Adrenal gland (tissue), 12 donors: ENCODE data around the gene JAZF1. TPM values are rescaled to one million over a fixed set of nuclear protein-coding genes. Genes with fewer than 3 reads are reported as not detected.

ENCODE experiments used
- DNase-seq, 7 donors: peaks; one replicate each; pipeline ENCODE4 v3.0.0-alpha.2; 2019 to 2020
- H3K27ac ChIP-seq, 5 donors: fragments of 200-600 bp; sonication (generic) in 4 of 5; 1 replicate in 3 of 5; 2 replicates in 2 of 5; pipeline versions ENCODE4 v1.5.1 to v1.8.0; 2016 to 2020; ENCODE audit warnings: mild to moderate bottlenecking in 1 of 5
- H3K27me3 ChIP-seq: fragments of 200-600 bp; 2 replicates; pipeline ENCODE4 v1.8.0; 2021
- H3K36me3 ChIP-seq, 2 donors: fragments of 200-600 bp; replicated peaks in 1 of 2; 1 replicate in 1 of 2; 2 replicates in 1 of 2; pipeline versions ENCODE4 v1.5.1 to v1.8.0; 2018 to 2022
- H3K4me1 ChIP-seq, 2 donors: fragments of 200-600 bp; replicated peaks in 1 of 2; 1 replicate in 1 of 2; 2 replicates in 1 of 2; pipeline versions ENCODE4 v1.5.1 to v1.8.0; 2018 to 2021
- H3K4me3 ChIP-seq, 4 donors: fragments of 200-600 bp; sonication (generic) in 3 of 4; one replicate each; pipeline ENCODE4 v1.5.1; 2016 to 2018
- H3K9me3 ChIP-seq, 3 donors: fragments of 200-600 bp; sonication (generic) in 1 of 3; replicated peaks in 1 of 3; 1 replicate in 2 of 3; 2 replicates in 1 of 3; pipeline versions ENCODE4 v1.5.1 to v1.8.0; 2016 to 2021
- CTCF ChIP-seq, 6 experiments: fragments of 450-650 bp in 4 of 6; fragments of 200-600 bp in 2 of 6; sonication (generic) in 1 of 6; IDR thresholded peaks; 1 replicate in 5 of 6; 2 replicates in 1 of 6; pipeline versions ENCODE4 v1.5.1 to v1.8.0; 2016 to 2021; ENCODE audit warnings: antibody characterized with exemption in 6 of 6, mild to moderate bottlenecking in 2 of 6, moderate library complexity in 1 of 6
- POLR2A ChIP-seq, 2 donors: fragments of 450-650 bp; IDR thresholded peaks; one replicate each; pipeline ENCODE4 v1.6.1; 2017; ENCODE audit warnings: antibody characterized with exemption in 2 of 2, mild to moderate bottlenecking in 2 of 2, moderate library complexity in 1 of 2
- WGBS, 4 donors: extraction: QIAGEN DNeasy Blood & Tissue Kit in 2 of 4; methylation state at CpG; one replicate each; pipeline versions ENCODE4 v1.1.5 to v1.1.7; 2013 to 2017; 5-methylcytosine and 5-hydroxymethylcytosine counted together
- intact Hi-C, 2 donors: fragments of 100-400 bp; cut with DNase I; formaldehyde crosslinking; loops; one replicate each; pipeline versions ENCODE4 v1.14.1 to v1.15.0; 2022 to 2023
- polyA plus RNA-seq, 3 donors: library from polyadenylated mRNA; stranded (reverse); fragments of 200-250 nt in 2 of 3; fragments of 350-450 nt in 1 of 3; fragmentation: Illumina TruSeq in 1 of 3; extraction: RNeasy Lipid Tissue Mini Kit (QIAGEN cat#74804) in 1 of 3; gene quantifications; one replicate each; pipeline ENCODE4 v1.2.3, GENCODE V29; 2013 to 2014
- total RNA-seq, 9 donors: library from RNA; depleted of rRNA in 4 of 9; stranded (reverse); fragments of >200 nt in 4 of 9; fragments of 120-200 nt in 1 of 9; fragmentation: NEBNext Ultra II Directional in 1 of 9; extraction: Animal tissue kit (Norgen Biotek cat#: 25700) in 1 of 9; gene quantifications; one replicate each; pipeline versions ENCODE4 v1.1.0 to v1.2.4, GENCODE V29; 2013 to 2023
- donor health status: healthy with polysubstance abuse.
- donor health status: Bipolar disorder and iron deficiency.
- donor health status: DM: yes; HTN: yes; CAD: no.
- donor health status: DM: no; HTN: no; CAD: no.
- donor health status: DM: no; HTN: no; CAD: no.
- donor health status: DM: yes; HTN: yes; CAD: no.

The JAZF1 gene
- total and polyA plus RNA-seq, 12 donors: 18.5 to 192 (median 96.3) TPM

GRCh38 chr7:27897001-27897400 lies 283.6 kb downstream of the JAZF1 start:
- H3K27me3 ChIP-seq: no peaks in the 10 kb centered on the region
- no peaks in the 10 kb centered on the region for H3K9me3 ChIP-seq
- TF ChIP-seq CTCF (IDR thresholded peaks at IDR 0.05) (no peak), POLR2A (IDR thresholded peaks at IDR 0.05) (no peak)
- intact Hi-C loops: no loop called here
- no peak overlapping the region for H3K27ac ChIP-seq
- WGBS, 4 donors: 83 to 90% (median 88%) methylated on average over 6 of the region's 6 CpGs
- H3K4me3 ChIP-seq: no peak overlapping the region
- H3K4me1 ChIP-seq: peaks cover 9 to 30% of the 10 kb centered on the region in 2 donors
- no peaks in the 10 kb centered on the region for H3K36me3 ChIP-seq
- no peak for DNase-seq

- Histone ChIP-seq H3K4me1 (peaks cover 9 to 21% of the 10 kb centered on the region in 2 donors), H3K9me3 (no peaks in the 10 kb centered on the region), H3K4me3 (no peak overlapping the region), H3K27me3 (no peaks in the 10 kb centered on the region), H3K27ac (no peak overlapping the region), H3K36me3 (no peaks in the 10 kb centered on the region)
- DNase-seq: no peak
- TF ChIP-seq POLR2A (IDR thresholded peaks at IDR 0.05) (no peak), CTCF (IDR thresholded peaks at IDR 0.05) (no peak)
- intact Hi-C loops: no loop called here
These were observed 285.0 kb downstream of the JAZF1 start for GRCh38 chr7:27895551-27895950.

GRCh38 chr7:27890205-27890849 lies 290.3 kb downstream of the JAZF1 start:
- 56 to 67% (median 59%) methylated on average over 1 of the region's 1 CpG for WGBS, 4 donors

GRCh38 chr7:27889800-27890199 lies 290.8 kb downstream of the JAZF1 start:
- Histone ChIP-seq H3K4me3 (no peak overlapping the region), H3K36me3 (no peaks in the 10 kb centered on the region), H3K4me1 (no peaks in the 10 kb centered on the region), H3K27ac (no peak overlapping the region), H3K27me3 (no peaks in the 10 kb centered on the region), H3K9me3 (no peaks in the 10 kb centered on the region)
- WGBS, 4 donors: 82 to 90% (median 86%) methylated on average over 3 of the region's 3 CpGs
- TF ChIP-seq CTCF (IDR thresholded peaks at IDR 0.05) (no peak), POLR2A (IDR thresholded peaks at IDR 0.05) (no peak)
- DNase-seq: no peak
- intact Hi-C loops: no loop called here

More at GRCh38 chr7:27890205-27890849, 290.3 kb downstream of the JAZF1 start:
- Histone ChIP-seq H3K4me3 (no peak overlapping the region), H3K27ac (no peak overlapping the region), H3K27me3 (no peaks in the 10 kb centered on the region), H3K9me3 (no peaks in the 10 kb centered on the region), H3K4me1 (no peaks in the 10 kb centered on the region), H3K36me3 (no peaks in the 10 kb centered on the region)
- intact Hi-C loops: no loop called here
- DNase-seq: no peak
- TF ChIP-seq POLR2A (IDR thresholded peaks at IDR 0.05) (no peak), CTCF (IDR thresholded peaks at IDR 0.05) (no peak)
